K562 (cell line): ENCODE results near the gene KDM2B. TPM values are rescaled to one million over a fixed set of nuclear protein-coding genes. Genes with fewer than 3 reads are reported as not detected.

ENCODE experiments used
- CCNT2 ChIP-seq: IDR thresholded peaks from 2 replicates; pipeline ENCODE4 v1.6.1; 2011; ENCODE audit warnings: borderline replicate concordance, low read depth, mild to moderate bottlenecking, moderate library complexity, mixed read lengths, low read length; ENCODE audit not compliant: insufficient read length; ENCODE audit errors: extremely low read depth
- CHD2 ChIP-seq: IDR thresholded peaks from 2 replicates; pipeline ENCODE4 v1.6.1; 2011; ENCODE audit warnings: low read depth, low read length
- JUND ChIP-seq, 2 experiments: IDR thresholded peaks; 2 replicates in 1 of 2; 3 replicates in 1 of 2; pipeline ENCODE4 v1.6.1; 2011; ENCODE audit warnings: borderline replicate concordance in 2 of 2, low read depth in 2 of 2, low read length in 2 of 2, improper control_type of control experiment in 1 of 2, missing biosample characterization in 1 of 2, missing genetic modification characterization in 1 of 2, missing genetic modification reagents in 1 of 2
- KLF16 ChIP-seq: IDR thresholded peaks from 2 replicates; pipeline ENCODE4 v1.6.1; 2016; ENCODE audit warnings: antibody characterized with exemption
- RB1 ChIP-seq: fragments of 450-650 bp; IDR thresholded peaks from 2 replicates; pipeline ENCODE4 v1.6.1; 2017; ENCODE audit warnings: low read depth, mild to moderate bottlenecking
- REST ChIP-seq, 2 experiments: fragments of 450-650 bp; formaldehyde crosslinking in 1 of 2; IDR thresholded peaks; 2 replicates each; pipeline versions ENCODE4 v1.4.0 to v1.6.1; 2014 to 2020; ENCODE audit warnings: mild to moderate bottlenecking in 2 of 2, borderline replicate concordance in 1 of 2, low read depth in 1 of 2
- RFX7 ChIP-seq: fragments of 250-450 bp; sonication (Bioruptor Pico); IDR thresholded peaks from 2 replicates; pipeline ENCODE4 v1.5.1; 2021; ENCODE audit warnings: mild to moderate bottlenecking
- ZNF165 ChIP-seq: fragments of 250-450 bp; sonication (Bioruptor Pico); IDR thresholded peaks from 2 replicates; pipeline ENCODE4 v1.4.0; 2020; ENCODE audit warnings: borderline replicate concordance
- ZNF384 ChIP-seq: IDR thresholded peaks from 2 replicates; pipeline ENCODE4 v1.6.1; 2012; ENCODE audit warnings: low read depth, low read length, improper control_type of control experiment
- ZSCAN32 ChIP-seq: fragments of 450-650 bp; formaldehyde crosslinking; IDR thresholded peaks from 2 replicates; pipeline ENCODE4 v1.4.0; 2020; ENCODE audit warnings: mild to moderate bottlenecking, moderate library complexity
- polyA plus RNA-seq, 8 experiments: library from polyadenylated mRNA; depleted of rRNA in 4 of 8; stranded (reverse) in 5 of 8; unstranded in 3 of 8; fragments of >200 nt; fragmentation: Nextera tagmentation in 2 of 8; fragmentation: Illumina TruSeq in 1 of 8; extraction: Ambion mirVana in 2 of 8; extraction: Trizol in 1 of 8; gene quantifications; 2 replicates each; pipeline versions ENCODE4 v1.2.1 to v1.2.3, GENCODE V29; 2011 to 2014; ENCODE audit warnings: inconsistent platforms in 1 of 8, missing spikeins in 1 of 8
- total RNA-seq, 7 experiments: library from RNA; depleted of rRNA in 6 of 7; stranded (reverse); fragments of >200 nt in 6 of 7; fragmentation: Illumina TruSeq in 2 of 7; extraction: Trizol in 2 of 7; gene quantifications; 2 replicates each; pipeline versions ENCODE4 v1.2.1 to v1.2.3, GENCODE V29; 2011 to 2021; ENCODE audit warnings: low replicate concordance in 1 of 7
- TF ChIP-seq, protein P1 (sequence below): sonication (generic); formaldehyde crosslinking; IDR thresholded peaks from 2 replicates; pipeline ENCODE4 v1.8.1; 2023; ENCODE audit warnings: mild to moderate bottlenecking, missing genetic modification reagents
- TF ChIP-seq, protein P2 (sequence below): sonication (generic); formaldehyde crosslinking; IDR thresholded peaks from 2 replicates; pipeline ENCODE4 v1.8.0; 2022; ENCODE audit warnings: mild to moderate bottlenecking, missing genetic modification reagents

Gene KDM2B
- total and polyA plus RNA-seq, 9 of the 15 experiments (the other 6 are each of a cell fraction or from before 2014, with no cell fraction given): 7.4 to 50.5 (median 22.5) TPM

GRCh38 chr12:121499929-121500793, 80.7 kb downstream of the KDM2B start (continued):
- TF ChIP-seq, protein P1, sequence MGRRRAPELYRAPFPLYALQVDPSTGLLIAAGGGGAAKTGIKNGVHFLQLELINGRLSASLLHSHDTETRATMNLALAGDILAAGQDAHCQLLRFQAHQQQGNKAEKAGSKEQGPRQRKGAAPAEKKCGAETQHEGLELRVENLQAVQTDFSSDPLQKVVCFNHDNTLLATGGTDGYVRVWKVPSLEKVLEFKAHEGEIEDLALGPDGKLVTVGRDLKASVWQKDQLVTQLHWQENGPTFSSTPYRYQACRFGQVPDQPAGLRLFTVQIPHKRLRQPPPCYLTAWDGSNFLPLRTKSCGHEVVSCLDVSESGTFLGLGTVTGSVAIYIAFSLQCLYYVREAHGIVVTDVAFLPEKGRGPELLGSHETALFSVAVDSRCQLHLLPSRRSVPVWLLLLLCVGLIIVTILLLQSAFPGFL (CRISPR knock-in tag): no peak
- TF ChIP-seq ZSCAN32 (CRISPR knock-in tag) (no peak), ZNF384 (peak; percentile 29; the same call in 1 of the 2 replicates), RFX7 (no peak), JUND (IDR thresholded peaks at IDR 0.05; ENCODE audit: borderline replicate concordance, low read depth, low read length) (0 out of 2 replicates have a peak, but pooled peaks have one; percentile 15), JUND (tag; IDR thresholded peaks at IDR 0.05; ENCODE audit: borderline replicate concordance, low read depth, low read length) (no peak), REST (IDR thresholded peaks at IDR 0.05; ENCODE audit: borderline replicate concordance) (peak; percentile 49; the same call in 1 of the 2 replicates), REST (CRISPR knock-in tag; IDR thresholded peaks at IDR 0.05; ENCODE audit: low read depth) (no peak), CCNT2 (no peak), ZNF165 (CRISPR knock-in tag) (no peak), RB1 (peak; percentile 47; the same call in 1 of the 2 replicates), CHD2 (no peak), KLF16 (peak; percentile 33; the same call in 1 of the 2 replicates)
- TF ChIP-seq, protein P2, sequence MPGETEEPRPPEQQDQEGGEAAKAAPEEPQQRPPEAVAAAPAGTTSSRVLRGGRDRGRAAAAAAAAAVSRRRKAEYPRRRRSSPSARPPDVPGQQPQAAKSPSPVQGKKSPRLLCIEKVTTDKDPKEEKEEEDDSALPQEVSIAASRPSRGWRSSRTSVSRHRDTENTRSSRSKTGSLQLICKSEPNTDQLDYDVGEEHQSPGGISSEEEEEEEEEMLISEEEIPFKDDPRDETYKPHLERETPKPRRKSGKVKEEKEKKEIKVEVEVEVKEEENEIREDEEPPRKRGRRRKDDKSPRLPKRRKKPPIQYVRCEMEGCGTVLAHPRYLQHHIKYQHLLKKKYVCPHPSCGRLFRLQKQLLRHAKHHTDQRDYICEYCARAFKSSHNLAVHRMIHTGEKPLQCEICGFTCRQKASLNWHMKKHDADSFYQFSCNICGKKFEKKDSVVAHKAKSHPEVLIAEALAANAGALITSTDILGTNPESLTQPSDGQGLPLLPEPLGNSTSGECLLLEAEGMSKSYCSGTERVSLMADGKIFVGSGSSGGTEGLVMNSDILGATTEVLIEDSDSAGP: no peak
